Fibroblast of peridontal ligament (primary cell): ENCODE measurements around the gene PCED1A.

ENCODE experiments used
- DNase-seq: peaks from one replicate; pipeline ENCODE4 v3.0.0-alpha.2; 2010; ENCODE audit errors: extremely low read depth

Gene PCED1A

GRCh38 chr20:2804041-2804828 lies 36.2 kb downstream of the PCED1A start:
- DNase-seq: no peak

GRCh38 chr20:2801286-2801728 lies 39.1 kb downstream of the PCED1A start:
- no peak for DNase-seq

- DNase-seq: no peak
Observed at GRCh38 chr20:2800521-2801285, 39.8 kb downstream of the PCED1A start, which contains the start of gene CPXM1. CPXM1 (minus strand) TSS chr20:2800627; CDS start chr20:2800572, 55 bp downstream.

- DNase-seq: peak; percentile 25
Observed at GRCh38 chr20:2799688-2800520, 40.6 kb downstream of the PCED1A start.

- no peak for DNase-seq
Observed at GRCh38 chr20:2799271-2799670, 41.2 kb downstream of the PCED1A start.

- DNase-seq: no peak
Observed at GRCh38 chr20:2798814-2799213, 41.6 kb downstream of the PCED1A start.

- no peak for DNase-seq
Observed at GRCh38 chr20:2798095-2798805, 42.2 kb downstream of the PCED1A start.

- DNase-seq: no peak
Observed at GRCh38 chr20:2797136-2797983, 43.1 kb downstream of the PCED1A start.

- no peak for DNase-seq
Observed at GRCh38 chr20:2796011-2796660, 44.3 kb downstream of the PCED1A start.

GRCh38 chr20:2795451-2795850 lies 45.0 kb downstream of the PCED1A start:
- no peak for DNase-seq

GRCh38 chr20:2794866-2795447 lies 45.5 kb downstream of the PCED1A start:
- DNase-seq: no peak

GRCh38 chr20:2794202-2794748 lies 46.2 kb downstream of the PCED1A start:
- DNase-seq: no peak

- DNase-seq: no peak
Observed at GRCh38 chr20:2793471-2793870, 47.0 kb downstream of the PCED1A start.
